Liver (tissue), 9 donors: ENCODE results near the gene MYCL. TPM values are rescaled to one million over a fixed set of nuclear protein-coding genes. Genes with fewer than 3 reads are reported as not detected.
A peak's percentile ranks its signal among the peaks of the same experiment; 100 is the strongest.

Experiments
- DNase-seq: peaks from one replicate; pipeline ENCODE4 v3.0.0-alpha.2; 2017; ENCODE audit warnings: low spot score
- H3K27ac ChIP-seq, 2 donors: one replicate each; pipeline ENCODE4 v1.7.0; 2013; ENCODE audit warnings: inconsistent platforms in 2 of 2, low read length in 2 of 2, control low read depth in 1 of 2, low read depth in 1 of 2, mild to moderate bottlenecking in 1 of 2
- H3K27me3 ChIP-seq, 4 donors: one replicate each; pipeline versions ENCODE4 v1.6.1 to v1.7.0; 2013; ENCODE audit warnings: low read length in 3 of 4, inconsistent platforms in 1 of 4, mild to moderate bottlenecking in 1 of 4, moderate library complexity in 1 of 4; ENCODE audit not compliant: control insufficient read depth in 4 of 4, insufficient read depth in 4 of 4
- H3K36me3 ChIP-seq, 4 donors: one replicate each; pipeline versions ENCODE4 v1.6.1 to v1.7.0; 2013; ENCODE audit warnings: low read length in 3 of 4, mild to moderate bottlenecking in 3 of 4, low read depth in 1 of 4, moderate library complexity in 1 of 4; ENCODE audit not compliant: control insufficient read depth in 4 of 4, insufficient read depth in 3 of 4
- H3K4me1 ChIP-seq, 4 donors: one replicate each; pipeline versions ENCODE4 v1.6.1 to v1.7.0; 2013; ENCODE audit warnings: low read length in 3 of 4, mild to moderate bottlenecking in 3 of 4, moderate library complexity in 1 of 4; ENCODE audit not compliant: control insufficient read depth in 4 of 4, insufficient read depth in 4 of 4
- H3K4me3 ChIP-seq, 3 donors: one replicate each; pipeline versions ENCODE4 v1.6.1 to v1.7.0; 2013; ENCODE audit warnings: low read length in 3 of 3, control low read depth in 1 of 3, low read depth in 1 of 3, mild to moderate bottlenecking in 1 of 3
- H3K9ac ChIP-seq, 2 donors: one replicate each; pipeline ENCODE4 v1.7.0; 2013; ENCODE audit warnings: low read length in 2 of 2, mild to moderate bottlenecking in 2 of 2, moderate library complexity in 2 of 2, control low read depth in 1 of 2, low read depth in 1 of 2
- H3K9me3 ChIP-seq, 4 donors: one replicate each; pipeline versions ENCODE4 v1.6.1 to v1.7.0; 2013; ENCODE audit warnings: low read length in 3 of 4; ENCODE audit not compliant: control insufficient read depth in 4 of 4
- ATF3 ChIP-seq: IDR thresholded peaks from 2 replicates; pipeline ENCODE4 v1.6.1; 2016; ENCODE audit warnings: antibody characterized with exemption
- CTCF ChIP-seq: fragments of 150-350 bp; IDR thresholded peaks from 2 replicates; pipeline ENCODE4 v1.5.1; 2017; ENCODE audit warnings: improper control_type of control experiment, low read depth, low read length; ENCODE audit not compliant: missing input control
- EGR1 ChIP-seq, 2 donors: IDR thresholded peaks; 2 replicates each; pipeline ENCODE4 v1.6.1; 2016 to 2018; ENCODE audit warnings: antibody characterized with exemption in 2 of 2, low read depth in 2 of 2
- FOXA1 ChIP-seq: IDR thresholded peaks from 2 replicates; pipeline ENCODE4 v1.6.1; 2016; ENCODE audit warnings: antibody characterized with exemption
- FOXA2 ChIP-seq: IDR thresholded peaks from 2 replicates; pipeline ENCODE4 v1.6.1; 2016; ENCODE audit warnings: antibody characterized with exemption
- HNF4G ChIP-seq: IDR thresholded peaks from 2 replicates; pipeline ENCODE4 v1.6.1; 2016; ENCODE audit warnings: antibody characterized with exemption
- JUND ChIP-seq, 2 donors: IDR thresholded peaks; 2 replicates each; pipeline ENCODE4 v1.6.1; 2016; ENCODE audit warnings: antibody characterized with exemption in 2 of 2
- MAX ChIP-seq: IDR thresholded peaks from 2 replicates; pipeline ENCODE4 v1.6.1; 2016; ENCODE audit warnings: antibody characterized with exemption
- NR2F2 ChIP-seq: IDR thresholded peaks from 2 replicates; pipeline ENCODE4 v1.6.1; 2016; ENCODE audit warnings: antibody characterized with exemption
- RAD21 ChIP-seq, 2 donors: IDR thresholded peaks; 2 replicates each; pipeline ENCODE4 v1.6.1; 2016; ENCODE audit warnings: antibody characterized with exemption in 2 of 2, mild to moderate bottlenecking in 2 of 2
- REST ChIP-seq: IDR thresholded peaks from 2 replicates; pipeline ENCODE4 v1.6.1; 2016; ENCODE audit warnings: antibody characterized with exemption, mild to moderate bottlenecking
- RXRA ChIP-seq, 2 donors: IDR thresholded peaks; 2 replicates each; pipeline ENCODE4 v1.6.1; 2017 to 2018; ENCODE audit warnings: antibody characterized with exemption in 2 of 2, mild to moderate bottlenecking in 1 of 2
- SP1 ChIP-seq: IDR thresholded peaks from 2 replicates; pipeline ENCODE4 v1.6.1; 2018; ENCODE audit warnings: antibody characterized with exemption, mild to moderate bottlenecking
- TAF1 ChIP-seq: conservative IDR thresholded peaks from 2 replicates; pipeline ENCODE4 v1.6.1; 2016; ENCODE audit warnings: antibody characterized with exemption, mild to moderate bottlenecking
- YY1 ChIP-seq: IDR thresholded peaks from 2 replicates; pipeline ENCODE4 v1.6.1; 2016; ENCODE audit warnings: antibody characterized with exemption, mild to moderate bottlenecking
- ZBTB33 ChIP-seq: IDR thresholded peaks from 2 replicates; pipeline ENCODE4 v1.6.1; 2016; ENCODE audit warnings: antibody characterized with exemption
- WGBS: extraction: QIAGEN DNeasy Blood & Tissue Kit; methylation state at CpG from one replicate; pipeline ENCODE4 v1.1.7; 2013; 5-methylcytosine and 5-hydroxymethylcytosine counted together
- polyA plus RNA-seq, 2 donors: library from polyadenylated mRNA; stranded (reverse) in 1 of 2; unstranded in 1 of 2; fragments of 200-250 nt in 1 of 2; fragments of >200 nt in 1 of 2; fragmentation: Nextera tagmentation in 1 of 2; extraction: Ambion mirVana in 1 of 2; gene quantifications; one replicate each; pipeline versions ENCODE4 v1.2.1 to v1.2.3, GENCODE V29; 2013 to 2015
- total RNA-seq, 2 donors: library from RNA; depleted of rRNA; stranded (reverse); fragments of >200 nt; gene quantifications; one replicate each; pipeline ENCODE4 v1.2.3, GENCODE V29; 2014
- donor health status: healthy.
- donor health status: healthy.
- donor health status: healthy.
- donor health status: healthy.
- donor health status: healthy.

MYCL gene
- total and polyA plus RNA-seq, 4 donors = 1.8 to 6.6 (median 2.5) TPM

GRCh38 chr1:39852876-39853275, 48.8 kb downstream of the MYCL start:
- TF ChIP-seq REST (no peak), ZBTB33 (no peak), EGR1 (IDR thresholded peaks at IDR 0.05; ENCODE audit: low read depth in 2 of 2) (no peak), MAX (no peak), RAD21 (IDR thresholded peaks at IDR 0.05) (no peak), SP1 (no peak), NR2F2 (no peak), YY1 (no peak), RXRA (IDR thresholded peaks at IDR 0.05) (no peak), ATF3 (no peak), HNF4G (no peak), FOXA1 (no peak)
- Histone ChIP-seq H3K27me3 (no peaks in the 10 kb centered on the region), H3K9me3 (no peaks in the 10 kb centered on the region), H3K4me1 (peaks cover 0 to 22% (median 13%) of the 10 kb centered on the region in 4 donors), H3K36me3 (peaks cover 0 to 6% (median 4%) of the 10 kb centered on the region in 4 donors), H3K4me3 (no peak overlapping the region), H3K27ac (peak overlapping the region; percentile 74 to 83), H3K9ac (no peak overlapping the region)
- WGBS = 63% methylated on average over 1 of the region's 1 CpG
- DNase-seq = no peak

GRCh38 chr1:39852214-39852791, 49.4 kb downstream of the MYCL start:
- Histone ChIP-seq H3K27me3 (no peaks in the 10 kb centered on the region), H3K4me1 (peaks cover 0 to 22% (median 13%) of the 10 kb centered on the region in 4 donors), H3K36me3 (peaks cover 0 to 9% (median 7%) of the 10 kb centered on the region in 4 donors), H3K9ac (no peak overlapping the region), H3K9me3 (no peaks in the 10 kb centered on the region), H3K4me3 (no peak overlapping the region), H3K27ac (peak overlapping the region; percentile 74 to 83)
- DNase-seq = no peak
- 30% methylated on average over 5 of the region's 5 CpGs for WGBS
- TF ChIP-seq SP1 = peak; percentile 96
- peak; percentile 73 for TF ChIP-seq FOXA1
- peak; percentile 24 for TF ChIP-seq HNF4G
- peak; percentile 41 to 75 for TF ChIP-seq JUND (IDR thresholded peaks at IDR 0.05)
- peak in 1 of 2 donors; percentile 45 for TF ChIP-seq EGR1 (IDR thresholded peaks at IDR 0.05; ENCODE audit: low read depth in 2 of 2)
- TF ChIP-seq NR2F2 = no peak
- peak; percentile 95 to 98 for TF ChIP-seq RXRA (IDR thresholded peaks at IDR 0.05)
- TF ChIP-seq REST = peak; percentile 83
- TF ChIP-seq FOXA2 = peak; percentile 84
- TF ChIP-seq ZBTB33 = peak; percentile 72
- peak; percentile 37 to 52 for TF ChIP-seq RAD21 (IDR thresholded peaks at IDR 0.05)
- TF ChIP-seq CTCF = no peak
- no peak for TF ChIP-seq TAF1
- TF ChIP-seq MAX = peak; percentile 82
- peak; percentile 78 for TF ChIP-seq ATF3
